ENCODE results near the gene CHD5. TPM values are rescaled to one million over a fixed set of nuclear protein-coding genes. Genes with fewer than 3 reads are reported as not detected.
A peak's percentile ranks its signal among the peaks of the same experiment; 100 is the strongest.

Gene CHD5
- total RNA-seq, 1 experiment from 2014 or later = 6.1 TPM

DNA sequence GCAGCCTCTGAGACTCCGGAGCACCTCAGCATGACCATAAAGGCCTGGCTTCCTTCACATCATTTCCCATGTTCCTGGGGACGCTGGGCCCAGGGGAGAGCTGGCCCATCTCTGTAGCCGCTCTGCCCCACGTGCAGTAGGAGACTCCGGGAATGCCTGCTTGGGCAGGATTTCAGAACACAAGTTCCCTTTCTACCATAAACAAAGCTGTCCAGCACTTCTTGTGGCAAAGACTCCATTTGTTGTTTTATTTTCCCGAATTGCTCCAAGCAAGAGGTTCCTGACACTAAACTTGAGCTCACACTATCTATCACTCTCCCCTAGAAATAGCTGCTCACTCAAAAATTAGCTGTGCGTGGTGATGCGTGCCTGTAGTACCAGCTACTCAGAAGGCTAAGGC is 21.9 kb downstream of the CHD5 start:
- H3K36me3 ChIP-seq (ENCODE audit: control insufficient read depth in 1 of 2, insufficient read depth in 2 of 2, low read length in 2 of 2) = no peaks in the 10 kb centered on the region
- H3K27ac ChIP-seq (ENCODE audit: low read depth, low read length) = peak overlapping the region; percentile 50
- H3K9ac ChIP-seq (ENCODE audit: low read length) = peak overlapping the region; percentile 26
- TF ChIP-seq CEBPB (IDR thresholded peaks at IDR 0.05; ENCODE audit: low read depth) (no peak), ZNF274 (IDR thresholded peaks at IDR 0.05; ENCODE audit: low read depth, low read length) (no peak), CBX3 (IDR thresholded peaks at IDR 0.05; ENCODE audit: low read depth) (no peak)
- TF ChIP-seq, protein P1, sequence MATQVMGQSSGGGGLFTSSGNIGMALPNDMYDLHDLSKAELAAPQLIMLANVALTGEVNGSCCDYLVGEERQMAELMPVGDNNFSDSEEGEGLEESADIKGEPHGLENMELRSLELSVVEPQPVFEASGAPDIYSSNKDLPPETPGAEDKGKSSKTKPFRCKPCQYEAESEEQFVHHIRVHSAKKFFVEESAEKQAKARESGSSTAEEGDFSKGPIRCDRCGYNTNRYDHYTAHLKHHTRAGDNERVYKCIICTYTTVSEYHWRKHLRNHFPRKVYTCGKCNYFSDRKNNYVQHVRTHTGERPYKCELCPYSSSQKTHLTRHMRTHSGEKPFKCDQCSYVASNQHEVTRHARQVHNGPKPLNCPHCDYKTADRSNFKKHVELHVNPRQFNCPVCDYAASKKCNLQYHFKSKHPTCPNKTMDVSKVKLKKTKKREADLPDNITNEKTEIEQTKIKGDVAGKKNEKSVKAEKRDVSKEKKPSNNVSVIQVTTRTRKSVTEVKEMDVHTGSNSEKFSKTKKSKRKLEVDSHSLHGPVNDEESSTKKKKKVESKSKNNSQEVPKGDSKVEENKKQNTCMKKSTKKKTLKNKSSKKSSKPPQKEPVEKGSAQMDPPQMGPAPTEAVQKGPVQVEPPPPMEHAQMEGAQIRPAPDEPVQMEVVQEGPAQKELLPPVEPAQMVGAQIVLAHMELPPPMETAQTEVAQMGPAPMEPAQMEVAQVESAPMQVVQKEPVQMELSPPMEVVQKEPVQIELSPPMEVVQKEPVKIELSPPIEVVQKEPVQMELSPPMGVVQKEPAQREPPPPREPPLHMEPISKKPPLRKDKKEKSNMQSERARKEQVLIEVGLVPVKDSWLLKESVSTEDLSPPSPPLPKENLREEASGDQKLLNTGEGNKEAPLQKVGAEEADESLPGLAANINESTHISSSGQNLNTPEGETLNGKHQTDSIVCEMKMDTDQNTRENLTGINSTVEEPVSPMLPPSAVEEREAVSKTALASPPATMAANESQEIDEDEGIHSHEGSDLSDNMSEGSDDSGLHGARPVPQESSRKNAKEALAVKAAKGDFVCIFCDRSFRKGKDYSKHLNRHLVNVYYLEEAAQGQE (IDR thresholded peaks at IDR 0.05; ENCODE audit: low read depth) = no peak
- H2AFZ ChIP-seq (ENCODE audit: low read depth, low read length, poor library complexity, severe bottlenecking) = no peak overlapping the region
- H3K9me2 ChIP-seq (ENCODE audit: insufficient read depth) = no peaks in the 10 kb centered on the region
- no peaks in the 10 kb centered on the region for H4K20me1 ChIP-seq (ENCODE audit: insufficient read depth)
- BruUV-seq (replicated peaks) = no TSS peak
- no peaks in the 10 kb centered on the region for H3K79me2 ChIP-seq (ENCODE audit: insufficient read depth, low read length)
- H3K4me3 ChIP-seq (replicated peaks in 1 of 2; ENCODE audit: low read depth in 1 of 2, low read length in 2 of 2) = peak overlapping the region in 1 of 2 experiments; percentile 12; a peak in 2 of 4 replicates
- POLR2A ChIA-PET = no interaction called here
- ATAC-seq (no peak), DNase-seq (ENCODE audit: low read depth, low spot score) (no peak)
- no peaks in the 10 kb centered on the region for H3K9me3 ChIP-seq (ENCODE audit: control insufficient read depth in 1 of 2, insufficient read depth in 1 of 2, low read depth in 1 of 2, low read length in 2 of 2)
- no peaks in the 10 kb centered on the region for H3K27me3 ChIP-seq (ENCODE audit: insufficient read depth, low read length)
- intact Hi-C loops (cut with micrococcal nuclease) = no loop called here
- peaks cover 21 to 26% of the 10 kb centered on the region in 2 experiments for H3K4me1 ChIP-seq (ENCODE audit: control insufficient read depth in 1 of 2, insufficient read depth in 2 of 2, low read length in 2 of 2)
- peak overlapping the region; percentile 71 for H3K4me2 ChIP-seq (ENCODE audit: low read length)
- RAD21 ChIA-PET (ENCODE audit: low non-redundant PET in 1 of 2, low total read pairs in 2 of 2, uncharacterized antibody in 2 of 2, unreplicated experiment in 2 of 2) = no interaction called here
- CTCF ChIA-PET = interaction anchor here (1.7 kb wide), 1 partner anchor 47 kb away, joined by 6 read pairs; no protein-coding TSS in a partner anchor

DNA sequence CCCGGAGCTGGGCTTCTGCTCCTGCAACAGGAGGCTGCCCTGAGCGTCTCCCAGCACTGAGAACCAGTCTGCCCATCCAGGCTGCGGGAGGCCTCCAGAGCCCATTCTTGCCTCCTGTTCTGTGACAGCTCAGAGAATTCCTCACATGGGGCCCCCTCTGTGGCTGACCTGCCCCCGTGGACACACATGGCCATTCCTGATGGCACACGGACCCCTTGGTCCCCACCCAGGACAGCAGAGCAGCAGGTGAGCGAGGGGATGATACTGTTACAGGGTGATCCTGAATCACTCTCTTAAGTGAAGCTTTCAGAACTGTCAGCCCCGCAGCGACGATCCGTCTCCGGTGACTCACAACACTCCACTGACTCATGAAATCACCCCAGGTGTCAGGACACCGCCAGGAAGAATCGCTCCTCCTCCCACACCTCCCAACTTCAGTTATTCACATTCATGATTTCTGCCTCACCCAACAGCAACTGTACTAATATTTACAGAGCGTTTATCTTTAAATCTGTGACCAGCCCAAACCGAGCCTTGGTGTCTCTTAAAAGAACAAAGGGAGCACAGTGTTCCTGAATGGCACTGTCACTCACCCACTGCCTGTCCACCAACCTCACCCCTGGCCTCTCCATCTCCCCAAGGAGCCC is 22.5 kb downstream of the CHD5 start:
- Histone ChIP-seq H3K27me3 (ENCODE audit: insufficient read depth, low read length) (no peaks in the 10 kb centered on the region), H2AFZ (ENCODE audit: low read depth, low read length, poor library complexity, severe bottlenecking) (no peak overlapping the region), H3K4me2 (ENCODE audit: low read length) (peak overlapping the region; percentile 71), H3K4me3 (replicated peaks in 1 of 2; ENCODE audit: low read depth in 1 of 2, low read length in 2 of 2) (peak overlapping the region in 1 of 2 experiments; percentile 12; a peak in 2 of 4 replicates), H3K36me3 (ENCODE audit: control insufficient read depth in 1 of 2, insufficient read depth in 2 of 2, low read length in 2 of 2) (no peaks in the 10 kb centered on the region), H3K9ac (ENCODE audit: low read length) (peak overlapping the region; percentile 26), H3K4me1 (ENCODE audit: control insufficient read depth in 1 of 2, insufficient read depth in 2 of 2, low read length in 2 of 2) (peaks cover 21 to 26% of the 10 kb centered on the region in 2 experiments), H4K20me1 (ENCODE audit: insufficient read depth) (no peaks in the 10 kb centered on the region), H3K9me3 (ENCODE audit: control insufficient read depth in 1 of 2, insufficient read depth in 1 of 2, low read depth in 1 of 2, low read length in 2 of 2) (no peaks in the 10 kb centered on the region), H3K79me2 (ENCODE audit: insufficient read depth, low read length) (no peaks in the 10 kb centered on the region), H3K9me2 (ENCODE audit: insufficient read depth) (no peaks in the 10 kb centered on the region), H3K27ac (ENCODE audit: low read depth, low read length) (peak overlapping the region; percentile 50)
- ChIA-PET POLR2A (no interaction called here), CTCF (interaction anchor here (1.0 to 1.7 kb wide), 2 partner anchors 47 to 104 kb away, joined by 3 to 6 read pairs; no protein-coding TSS in a partner anchor), RAD21 (ENCODE audit: low non-redundant PET in 1 of 2, low total read pairs in 2 of 2, uncharacterized antibody in 2 of 2, unreplicated experiment in 2 of 2) (no interaction called here)
- DNase-seq (ENCODE audit: low read depth, low spot score) = peak; percentile 75
- intact Hi-C loops (cut with micrococcal nuclease) = no loop called here
- no TSS peak for BruUV-seq (replicated peaks)
- ATAC-seq = peak; percentile 93
- TF ChIP-seq CBX3 (IDR thresholded peaks at IDR 0.05; ENCODE audit: low read depth) = no peak; the same call in 1 of the 2 replicates
- TF ChIP-seq SP1 (IDR thresholded peaks at IDR 0.05; ENCODE audit: low read depth) = peak; percentile 83
- TF ChIP-seq POLR2AphosphoS5 (IDR thresholded peaks at IDR 0.05; ENCODE audit: low read depth, low read length) = peak; percentile 40; the same call in 1 of the 2 replicates
- peak; percentile 47 for TF ChIP-seq TCF7L2 (IDR thresholded peaks at IDR 0.05; ENCODE audit: borderline replicate concordance, extremely low read depth, insufficient read depth, insufficient read length)
